OCI-LY3 (cell line): Measurements from ENCODE around the gene ANO10.

Experiments used
- CTCF ChIP-seq: fragments of 200-600, 300-600 bp; sonication (generic); IDR thresholded peaks from 2 replicates; pipeline ENCODE4 v1.5.1; 2014; ENCODE audit warnings: antibody characterized with exemption, low read length, low read depth
- EZH2phosphoT487 ChIP-seq: fragments of 200-600 bp; shearing (Covaris generic); IDR thresholded peaks from 2 replicates; pipeline ENCODE4 v1.6.1; 2018; ENCODE audit warnings: antibody characterized with exemption, mixed run types, low read depth

GRCh38 chr3:43343185-43343584, 278.6 kb downstream of the ANO10 start:
- TF ChIP-seq EZH2phosphoT487 = no peak
- no peak for TF ChIP-seq CTCF
